WERI-Rb-1 (cell line): ENCODE results near the gene CEACAM21.

ENCODE experiments used
- DNase-seq: peaks from one replicate; pipeline ENCODE4 v3.0.0-alpha.2; 2020
- H3K27ac ChIP-seq: fragments of 250-450 bp; sonication (Bioruptor Pico); 2 replicates; pipeline ENCODE4 v1.5.1; 2020; ENCODE audit warnings: mild to moderate bottlenecking, moderate library complexity
- H3K27me3 ChIP-seq: fragments of 250-450 bp; sonication (Bioruptor Pico); 2 replicates; pipeline ENCODE4 v1.5.1; 2021; ENCODE audit warnings: mild to moderate bottlenecking, low read depth, moderate library complexity; ENCODE audit not compliant: insufficient read depth, severe bottlenecking
- H3K36me3 ChIP-seq: fragments of 250-450 bp; sonication (Bioruptor Pico); 2 replicates; pipeline ENCODE4 v1.5.1; 2020; ENCODE audit warnings: mild to moderate bottlenecking, moderate library complexity
- H3K4me3 ChIP-seq: 2 replicates; pipeline ENCODE4 v1.5.1; 2011; ENCODE audit warnings: low read depth, mild to moderate bottlenecking, control low read depth, low read length
- H3K9me3 ChIP-seq: fragments of 250-450 bp; sonication (Bioruptor Pico); 2 replicates; pipeline ENCODE4 v1.5.1; 2021; ENCODE audit warnings: mild to moderate bottlenecking, moderate library complexity; ENCODE audit not compliant: severe bottlenecking
- TF ChIP-seq, protein P1 (sequence below): IDR thresholded peaks from 2 replicates; pipeline ENCODE4 v1.5.1; 2011; ENCODE audit warnings: low read depth, mild to moderate bottlenecking, control low read depth, inconsistent platforms, low read length

The CEACAM21 gene

DNA sequence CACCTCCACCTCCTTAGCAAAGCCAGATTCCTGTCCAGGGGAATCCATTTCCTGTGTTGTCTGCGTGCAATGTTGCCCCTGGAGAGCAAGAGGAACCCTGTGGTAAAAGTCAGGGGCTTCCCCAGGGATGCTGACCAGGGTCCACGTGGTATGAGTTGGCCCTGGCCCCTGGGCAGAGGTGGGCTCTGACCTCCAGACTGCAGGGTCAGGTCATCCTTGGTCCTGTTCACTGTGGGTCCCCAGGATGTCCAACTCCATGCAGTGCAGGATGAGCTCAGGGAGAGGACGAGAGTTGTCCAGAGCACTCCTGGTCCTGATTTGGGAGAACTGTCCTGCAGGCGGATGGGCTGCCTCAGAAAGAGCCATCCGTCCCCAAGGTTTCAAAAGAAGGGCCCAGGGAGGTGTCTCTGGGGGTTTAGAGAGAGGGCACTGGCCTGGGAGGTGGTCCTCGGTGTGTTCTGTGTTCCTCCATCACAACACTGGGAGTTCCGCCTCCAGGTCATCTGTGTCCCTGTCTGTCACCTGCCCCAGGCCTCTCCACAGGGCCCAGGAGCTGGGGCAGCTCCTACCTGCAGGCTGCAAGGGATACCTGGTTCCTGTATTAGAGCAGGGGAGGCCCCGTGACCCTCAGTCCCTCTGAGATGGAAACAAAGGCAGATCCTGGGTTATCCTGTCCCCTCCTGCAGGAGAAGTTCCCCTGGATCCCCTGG, 52.2 kb downstream of the CEACAM21 start:
- peaks cover 89% of the 10 kb centered on the region for H3K27me3 ChIP-seq
- H3K27ac ChIP-seq = no peak overlapping the region
- peaks cover 4% of the 10 kb centered on the region for H3K9me3 ChIP-seq
- no peaks in the 10 kb centered on the region for H3K36me3 ChIP-seq
- no peak overlapping the region for H3K4me3 ChIP-seq
- no peak for DNase-seq
- TF ChIP-seq, protein P1, sequence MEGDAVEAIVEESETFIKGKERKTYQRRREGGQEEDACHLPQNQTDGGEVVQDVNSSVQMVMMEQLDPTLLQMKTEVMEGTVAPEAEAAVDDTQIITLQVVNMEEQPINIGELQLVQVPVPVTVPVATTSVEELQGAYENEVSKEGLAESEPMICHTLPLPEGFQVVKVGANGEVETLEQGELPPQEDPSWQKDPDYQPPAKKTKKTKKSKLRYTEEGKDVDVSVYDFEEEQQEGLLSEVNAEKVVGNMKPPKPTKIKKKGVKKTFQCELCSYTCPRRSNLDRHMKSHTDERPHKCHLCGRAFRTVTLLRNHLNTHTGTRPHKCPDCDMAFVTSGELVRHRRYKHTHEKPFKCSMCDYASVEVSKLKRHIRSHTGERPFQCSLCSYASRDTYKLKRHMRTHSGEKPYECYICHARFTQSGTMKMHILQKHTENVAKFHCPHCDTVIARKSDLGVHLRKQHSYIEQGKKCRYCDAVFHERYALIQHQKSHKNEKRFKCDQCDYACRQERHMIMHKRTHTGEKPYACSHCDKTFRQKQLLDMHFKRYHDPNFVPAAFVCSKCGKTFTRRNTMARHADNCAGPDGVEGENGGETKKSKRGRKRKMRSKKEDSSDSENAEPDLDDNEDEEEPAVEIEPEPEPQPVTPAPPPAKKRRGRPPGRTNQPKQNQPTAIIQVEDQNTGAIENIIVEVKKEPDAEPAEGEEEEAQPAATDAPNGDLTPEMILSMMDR = no peak
